G401 (cell line): ENCODE measurements around the gene DDRGK1. TPM values are rescaled to one million over a fixed set of nuclear protein-coding genes. Genes with fewer than 3 reads are reported as not detected.

Experiments
- DNase-seq: peaks from one replicate; pipeline ENCODE4 v3.0.0-alpha.2; 2015; ENCODE audit warnings: low spot score
- in situ Hi-C: cut with HindIII; loops from 2 replicates; pipeline ENCODE4 v1.10.0; 2016; ENCODE audit warnings: low sequenced_read_pairs, mixed read lengths
- total RNA-seq: library from RNA; depleted of rRNA; stranded (reverse); fragments of >200 nt; shearing (Covaris generic); gene quantifications from 2 replicates; pipeline ENCODE4 v1.2.3, GENCODE V29; 2014; rRNA removed

DDRGK1 gene
- total RNA-seq = 22.4 and 23.9 TPM in 2 replicates

- DNase-seq = peak; percentile 91
- in situ Hi-C loops = no loop called here
These were observed at the start of gene DDRGK1 for GRCh38 chr20:3204124-3204794. Gene DDRGK1, minus strand, starts transcription at chr20:3204682. Its CDS starts 55 bp downstream, at chr20:3204627.

GRCh38 chr20:3251806-3252205 lies 47.3 kb upstream of the DDRGK1 start:
- in situ Hi-C loops = no loop called here
- DNase-seq = peak; percentile 50

GRCh38 chr20:3250091-3250504 lies 45.6 kb upstream of the DDRGK1 start:
- DNase-seq = peak; percentile 13
- in situ Hi-C loops = no loop called here

- in situ Hi-C loops = no loop called here
- no peak for DNase-seq
These were observed 44.5 kb upstream of the DDRGK1 start for GRCh38 chr20:3248993-3249347.

- in situ Hi-C loops = no loop called here
- no peak for DNase-seq
These were observed 43.9 kb upstream of the DDRGK1 start for GRCh38 chr20:3248167-3248992.

GRCh38 chr20:3247638-3248037 lies 43.2 kb upstream of the DDRGK1 start:
- DNase-seq = peak; percentile 11
- in situ Hi-C loops = no loop called here

GRCh38 chr20:3246682-3247081 lies 42.2 kb upstream of the DDRGK1 start:
- in situ Hi-C loops = no loop called here
- DNase-seq = no peak

GRCh38 chr20:3245711-3246110 lies 41.2 kb upstream of the DDRGK1 start:
- no peak for DNase-seq
- in situ Hi-C loops = no loop called here

GRCh38 chr20:3245156-3245555 lies 40.7 kb upstream of the DDRGK1 start:
- in situ Hi-C loops = no loop called here
- no peak for DNase-seq

GRCh38 chr20:3244613-3245012 lies 40.1 kb upstream of the DDRGK1 start:
- DNase-seq = no peak
- in situ Hi-C loops = no loop called here

GRCh38 chr20:3243718-3244358 lies 39.4 kb upstream of the DDRGK1 start:
- no peak for DNase-seq
- in situ Hi-C loops = no loop called here

- in situ Hi-C loops = no loop called here
- no peak for DNase-seq
These were observed 37.8 kb upstream of the DDRGK1 start for GRCh38 chr20:3242172-3242692.

GRCh38 chr20:3240776-3241363 lies 36.4 kb upstream of the DDRGK1 start:
- no peak for DNase-seq
- in situ Hi-C loops = no loop called here

- no peak for DNase-seq
- in situ Hi-C loops = no loop called here
These were observed 35.6 kb upstream of the DDRGK1 start for GRCh38 chr20:3239867-3240775.

- peak; percentile 15 for DNase-seq
- in situ Hi-C loops = no loop called here
These were observed 34.8 kb upstream of the DDRGK1 start, which contains the start of gene SLC4A11 for GRCh38 chr20:3239026-3239866. Gene SLC4A11, minus strand, starts transcription at chr20:3239190. Its CDS starts 53 bp downstream, at chr20:3239137.

GRCh38 chr20:3238616-3239025 lies 34.1 kb upstream of the DDRGK1 start:
- in situ Hi-C loops = no loop called here
- DNase-seq = no peak

GRCh38 chr20:3237958-3238615 lies 33.6 kb upstream of the DDRGK1 start:
- in situ Hi-C loops = no loop called here
- DNase-seq = no peak
